ENCODE data around the gene SPEM3.

The SPEM3 gene

GRCh38 chr17:7423679-7424078, 5.0 kb upstream of the SPEM3 start:
- DNase-seq, result no peak

DNA sequence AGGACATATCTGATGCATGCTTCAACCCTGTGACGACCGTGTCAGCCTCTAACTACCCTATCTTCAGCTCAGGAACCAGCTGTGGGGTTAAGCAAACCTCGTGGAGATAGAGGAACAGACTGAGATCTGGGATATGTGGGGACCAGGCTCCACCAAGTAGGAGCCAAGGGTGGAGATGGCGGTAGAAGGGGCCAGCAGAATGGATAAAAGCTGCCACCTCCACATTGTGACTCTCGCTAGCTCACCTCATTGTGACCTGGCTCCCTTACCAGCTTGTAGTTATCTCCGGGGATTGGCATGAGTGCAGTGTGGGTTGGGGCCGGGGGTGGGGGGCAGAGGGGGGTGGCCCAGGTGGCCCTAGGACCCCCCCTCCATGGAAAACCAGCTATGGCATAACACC, 3.3 kb upstream of the SPEM3 start, which contains the start of gene SPEM2:
TSS of gene SPEM2 (plus strand) at position 301 of the 400 bp plus-strand sequence. CDS start at position 374, 73 bp downstream.
- no peak for DNase-seq

- no peak for DNase-seq
Observed at GRCh38 chr17:7425756-7426155, 2.9 kb upstream of the SPEM3 start.

DNA sequence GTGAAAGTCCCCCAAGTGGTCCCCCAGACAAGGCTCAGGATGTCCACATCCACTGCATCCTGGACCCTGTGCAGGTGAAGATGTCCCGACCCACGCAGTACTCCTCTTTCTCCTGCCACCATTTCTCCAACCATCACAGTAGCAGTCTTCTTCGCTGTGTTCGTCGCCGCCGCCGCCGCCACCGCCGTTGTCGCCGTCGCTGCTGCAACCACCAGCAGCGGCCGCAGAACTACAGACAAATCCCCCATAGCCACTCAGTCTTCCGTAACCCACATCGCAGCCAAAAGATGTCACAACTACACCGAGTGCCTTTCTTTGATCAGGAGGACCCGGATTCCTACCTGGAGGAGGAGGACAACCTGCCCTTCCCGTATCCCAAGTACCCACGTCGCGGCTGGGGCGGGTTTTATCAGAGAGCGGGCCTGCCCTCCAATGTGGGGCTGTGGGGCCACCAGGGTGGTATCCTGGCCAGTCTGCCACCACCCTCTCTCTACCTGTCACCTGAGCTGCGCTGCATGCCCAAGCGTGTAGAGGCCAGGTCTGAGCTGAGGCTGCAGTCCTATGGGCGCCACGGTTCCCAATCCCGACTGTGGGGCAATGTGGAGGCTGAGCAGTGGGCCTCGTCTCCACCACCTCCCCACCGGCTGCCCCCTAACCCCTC, 2.3 kb upstream of the SPEM3 start:
- no peak for DNase-seq

DNA sequence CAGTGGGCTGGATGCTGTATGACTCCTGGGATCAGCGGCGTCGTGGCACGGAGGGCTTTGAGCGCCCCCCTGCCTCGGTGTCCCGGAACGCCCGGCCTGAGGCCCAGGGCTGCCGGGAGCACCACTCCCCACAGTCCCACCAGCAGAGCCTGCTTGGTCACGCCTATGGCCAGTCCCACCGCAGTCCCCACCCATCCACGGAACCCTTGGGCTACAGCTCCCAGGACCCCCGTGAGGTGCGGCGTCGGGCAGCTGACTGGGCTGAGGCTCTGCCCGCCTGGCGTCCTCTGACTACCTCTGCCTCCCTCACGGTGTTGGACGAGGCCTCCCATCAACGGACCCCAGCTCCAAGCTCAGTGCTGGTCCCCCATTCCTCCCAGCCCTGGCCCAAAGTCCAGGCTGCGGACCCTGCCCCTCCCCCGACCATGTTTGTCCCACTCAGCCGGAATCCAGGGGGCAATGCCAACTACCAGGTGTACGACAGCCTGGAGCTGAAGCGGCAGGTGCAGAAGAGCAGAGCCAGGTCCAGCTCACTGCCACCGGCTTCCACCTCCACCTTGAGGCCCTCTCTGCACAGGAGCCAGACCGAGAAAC, 1.7 kb upstream of the SPEM3 start:
- DNase-seq, result no peak

GRCh38 chr17:7427549-7427948, 1.1 kb upstream of the SPEM3 start:
- no peak for DNase-seq

DNA sequence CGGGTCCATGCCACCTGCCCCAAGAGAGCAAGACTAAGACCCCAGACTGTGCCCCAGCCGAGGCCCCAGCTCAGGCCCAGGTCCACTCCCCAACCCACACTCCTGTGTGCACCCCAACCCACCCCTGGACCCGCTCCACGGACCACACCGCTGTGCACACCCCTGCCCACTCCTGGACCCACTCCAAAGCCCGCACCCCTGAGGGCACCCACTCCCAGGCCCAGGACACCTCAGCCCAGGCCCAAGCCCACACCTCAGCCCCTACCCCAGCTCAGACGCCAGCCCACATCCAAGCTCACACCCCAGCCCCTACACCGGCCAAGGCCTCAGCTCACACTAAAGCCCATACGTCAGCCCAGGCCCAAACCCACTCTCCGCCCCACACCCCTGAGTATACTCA, 1.1 kb downstream of the SPEM3 start:
- DNase-seq, result no peak

DNA sequence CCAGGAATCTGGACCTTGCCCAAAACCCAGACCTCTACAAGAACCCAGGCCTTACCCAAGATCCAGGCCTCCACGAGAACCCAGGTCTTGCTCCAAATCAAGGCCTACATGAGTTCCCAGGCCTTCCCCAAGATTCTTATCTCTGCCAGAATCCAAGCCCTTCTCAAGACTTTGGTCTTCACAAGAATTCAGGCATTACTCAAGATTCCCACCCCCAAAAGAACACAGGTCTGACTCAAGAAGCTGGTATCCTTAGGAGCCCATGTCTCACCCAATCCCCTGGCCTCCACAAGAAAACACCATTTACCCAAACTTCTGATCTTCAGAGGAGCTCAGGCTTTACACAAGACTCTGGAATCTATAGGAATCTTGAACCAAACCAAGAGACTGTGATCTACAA, 2.6 kb downstream of the SPEM3 start:
- DNase-seq, result no peak

DNA sequence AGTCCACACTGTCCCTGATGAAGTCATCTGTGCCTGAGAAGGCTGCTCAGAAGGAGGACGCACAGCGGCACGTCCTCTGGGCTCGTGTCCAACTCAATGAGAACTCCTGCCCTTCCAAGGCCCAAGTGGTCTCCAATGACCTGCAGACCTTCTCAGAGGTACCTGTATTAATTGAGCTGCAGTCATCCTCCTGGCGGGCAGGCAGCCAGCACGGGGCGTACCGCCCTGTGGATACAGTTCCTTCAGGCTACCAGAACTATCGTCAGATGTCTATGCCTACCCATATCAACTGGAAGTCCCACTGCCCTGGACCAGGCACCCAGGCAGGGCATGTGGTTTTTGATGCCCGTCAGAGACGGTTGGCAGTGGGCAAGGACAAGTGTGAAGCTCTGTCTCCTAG, 3.6 kb downstream of the SPEM3 start:
- DNase-seq, result no peak

DNA sequence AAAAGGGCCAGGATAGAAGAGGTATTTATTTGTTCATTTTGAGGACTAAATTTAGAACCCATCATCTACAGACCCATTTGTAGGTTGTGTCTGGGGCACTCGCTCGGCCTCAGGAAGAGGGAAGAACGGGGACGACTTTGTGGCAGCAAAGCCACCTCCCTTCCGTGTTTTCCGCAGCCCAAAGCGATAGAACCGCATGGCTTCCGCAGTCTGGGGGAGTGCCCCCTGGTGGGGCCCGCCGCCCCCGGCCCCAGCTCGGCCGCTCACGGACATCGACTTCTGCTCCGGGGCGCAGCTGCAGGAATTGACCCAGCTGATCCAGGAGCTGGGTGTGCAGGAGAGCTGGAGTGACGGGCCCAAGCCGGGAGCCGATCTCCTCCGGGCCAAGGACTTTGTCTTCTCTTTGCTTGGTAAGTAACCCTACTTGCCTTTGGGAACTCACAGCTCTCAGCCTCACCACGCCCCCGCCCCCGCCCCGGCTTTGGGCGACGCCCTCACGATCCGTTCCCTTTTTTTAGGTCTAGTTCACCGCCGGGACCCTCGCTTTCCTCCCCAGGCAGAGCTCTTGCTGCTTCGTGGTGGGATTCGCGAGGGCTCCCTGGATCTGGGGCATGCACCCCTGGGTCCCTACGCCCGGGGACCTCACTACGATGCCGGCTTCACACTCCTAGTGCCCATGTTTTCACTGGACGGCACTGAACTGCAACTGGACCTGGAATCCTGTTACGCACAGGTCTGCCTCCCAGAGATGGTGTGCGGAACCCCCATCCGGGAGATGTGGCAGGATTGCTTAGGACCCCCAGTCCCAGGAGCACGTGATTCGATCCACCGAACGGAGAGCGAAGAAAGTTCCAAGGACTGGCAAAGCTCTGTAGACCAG, 7.3 kb downstream of the SPEM3 start:
- peak; percentile 35 for DNase-seq

DNA sequence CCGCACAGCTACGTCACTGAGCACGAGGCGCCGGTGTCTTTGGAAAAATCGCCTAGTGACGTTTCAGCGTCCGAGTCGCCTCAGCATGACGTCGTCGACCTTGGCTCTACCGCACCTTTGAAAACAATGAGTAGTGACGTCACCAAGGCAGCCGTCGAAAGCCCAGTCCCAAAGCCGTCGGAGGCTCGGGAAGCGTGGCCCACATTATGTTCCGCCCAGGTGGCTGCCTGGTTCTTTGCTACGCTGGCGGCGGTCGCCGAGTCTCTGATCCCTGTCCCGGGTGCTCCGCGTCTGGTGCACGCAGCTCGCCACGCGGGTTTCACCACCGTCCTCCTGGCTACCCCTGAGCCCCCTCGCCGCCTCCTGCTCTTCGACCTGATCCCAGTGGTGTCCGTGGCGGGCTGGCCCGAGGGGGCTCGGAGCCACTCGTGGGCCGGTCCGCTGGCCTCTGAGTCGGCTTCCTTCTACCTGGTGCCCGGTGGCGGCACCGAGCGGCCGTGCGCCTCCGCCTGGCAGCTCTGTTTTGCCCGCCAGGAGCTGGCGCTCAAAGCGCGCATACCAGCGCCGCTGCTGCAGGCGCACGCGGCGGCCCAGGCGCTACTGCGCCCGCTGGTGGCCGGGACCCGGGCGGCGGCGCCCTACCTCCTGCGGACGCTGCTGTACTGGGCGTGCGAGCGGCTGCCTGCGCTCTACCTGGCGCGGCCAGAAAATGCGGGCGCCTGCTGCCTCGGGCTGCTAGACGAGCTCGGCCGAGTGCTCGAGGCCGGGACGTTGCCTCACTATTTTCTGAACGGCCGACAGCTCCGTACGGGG, 8.1 kb downstream of the SPEM3 start:
- peak; percentile 67 for DNase-seq

DNA sequence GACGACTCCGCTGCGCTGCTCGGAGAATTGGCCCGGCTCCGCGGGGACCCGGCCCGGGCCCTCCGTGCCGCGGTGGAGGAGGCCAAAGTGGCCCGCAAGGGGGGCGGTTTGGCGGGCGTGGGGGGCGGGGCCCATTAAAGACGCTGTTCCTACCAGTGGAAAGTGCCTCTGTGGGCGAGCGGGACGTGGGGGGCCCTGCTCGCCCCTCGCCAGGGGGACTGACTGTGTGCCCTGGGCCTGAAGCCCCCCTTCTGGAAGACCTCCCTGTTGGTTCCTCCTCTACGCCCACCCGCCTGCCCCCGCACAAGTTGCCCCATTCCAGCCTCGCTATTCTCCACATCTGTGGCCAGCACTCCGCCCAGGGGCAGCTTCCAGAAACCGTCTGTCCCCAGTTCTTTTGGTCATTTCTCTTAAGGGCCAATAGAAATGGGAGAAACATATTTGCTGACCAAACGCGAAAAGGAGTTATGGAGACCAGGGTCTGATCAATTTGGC, 8.8 kb downstream of the SPEM3 start:
- DNase-seq, result no peak

- no peak for DNase-seq
Observed at GRCh38 chr17:7437950-7438614, 9.4 kb downstream of the SPEM3 start.

DNA sequence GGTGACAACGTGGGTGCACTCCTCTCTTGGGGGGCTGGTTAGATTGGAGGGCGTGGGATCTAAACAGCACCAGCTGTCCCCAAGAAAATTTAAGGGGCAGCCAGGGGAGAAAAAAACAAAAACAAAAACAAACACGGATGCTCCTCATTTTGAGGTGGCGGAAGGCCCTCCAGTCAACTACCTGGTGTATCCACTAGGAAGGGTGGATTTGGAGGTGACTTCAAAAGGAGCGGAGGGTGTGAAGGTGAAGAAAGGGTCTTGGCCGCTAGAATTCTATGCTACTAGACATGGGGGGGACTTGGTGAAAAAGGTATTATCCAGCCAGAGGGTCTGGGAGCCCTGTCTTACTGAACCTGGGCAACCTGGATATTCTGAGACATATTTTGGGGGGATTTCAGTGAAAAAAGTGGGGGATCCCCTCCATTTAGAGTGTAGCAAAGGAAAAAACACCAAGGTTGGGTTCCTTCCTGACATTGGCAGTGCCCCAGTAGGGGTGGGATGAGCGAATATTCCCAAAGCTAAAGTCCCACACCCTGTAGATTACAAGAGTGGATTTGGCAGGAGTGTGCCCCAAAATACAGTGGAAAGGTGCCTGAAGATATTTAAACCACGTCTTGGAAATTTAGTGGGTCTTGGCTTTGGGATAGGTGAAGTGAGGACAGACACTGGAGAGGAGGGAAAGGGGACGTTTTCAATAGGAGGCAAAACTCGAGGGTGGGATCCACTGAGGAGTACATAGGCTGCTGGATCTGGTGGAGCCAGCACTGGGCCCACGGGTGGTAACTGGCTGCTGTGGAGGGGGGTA, 10.2 kb downstream of the SPEM3 start:
- no peak for DNase-seq

GRCh38 chr17:7439462-7440112, 10.9 kb downstream of the SPEM3 start, which contains the start of gene FGF11:
Gene FGF11, plus strand, starts transcription at chr17:7439512. Its CDS starts 109 bp downstream, at chr17:7439621.
- DNase-seq, result no peak

- DNase-seq, result peak; percentile 21
Observed at GRCh38 chr17:7440113-7440833, 11.6 kb downstream of the SPEM3 start.

- no peak for DNase-seq
Observed at GRCh38 chr17:7440834-7441195, 12.2 kb downstream of the SPEM3 start.

DNA sequence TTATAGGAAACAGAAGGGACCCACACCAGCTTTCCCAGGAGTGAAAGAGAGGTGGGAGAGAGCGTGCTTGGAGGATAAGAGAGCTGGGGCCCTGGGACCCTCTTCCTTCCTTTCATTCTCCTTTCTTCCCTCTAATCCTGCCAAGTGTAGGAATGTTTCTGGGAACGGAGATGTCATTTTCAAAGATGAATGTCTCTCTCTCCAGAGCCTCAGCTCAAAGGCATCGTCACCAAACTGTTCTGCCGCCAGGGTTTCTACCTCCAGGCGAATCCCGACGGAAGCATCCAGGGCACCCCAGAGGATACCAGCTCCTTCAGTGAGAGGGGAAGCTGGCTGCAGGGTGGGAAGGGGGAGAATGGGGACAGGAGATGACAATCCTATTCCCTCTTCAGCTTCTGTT, 12.6 kb downstream of the SPEM3 start:
- no peak for DNase-seq

GRCh38 chr17:7442142-7442541, 13.5 kb downstream of the SPEM3 start:
- DNase-seq, result no peak

Measured in NCI-H345 (cell line).